K562 (cell line): ENCODE data around the gene CCM2. TPM values are rescaled to one million over a fixed set of nuclear protein-coding genes. Genes with fewer than 3 reads are reported as not detected.

Source experiments
- ATAC-seq: fragments of 200-7000 bp; cut with Tn5 transposase; 3 replicates; pipeline ENCODE4 v1.9.1; 2020; ENCODE audit warnings: moderate library complexity
- BruUV-seq: library from RNA; stranded (reverse); fragments of 400-500 nt; replicated peaks from 2 replicates; lab custom pipeline; 2021; lab: Mats Ljungman, UMichigan
- CTCF ChIA-PET: fragments of 300-600 bp; formaldehyde crosslinking; extraction: SDS; loops from one replicate; lab custom pipeline; 2021; ENCODE audit warnings: low intra/inter-chr PET ratio; lab: Yijun Ruan, JAX
- POLR2A ChIA-PET: fragments of 300-600, 350-650 bp; sonication (Branson Sonifier 250); formaldehyde crosslinking; extraction: SDS; loops from one replicate; lab custom pipeline; 2021; ENCODE audit warnings: antibody characterized with exemption, inconsistent platforms; lab: Yijun Ruan, JAX
- DNase-seq, 4 experiments: peaks; one replicate each; pipeline versions ENCODE4 v3.0.0 to v3.0.0-alpha.2; 2011 to 2018; ENCODE audit warnings: low spot score in 3 of 4, mixed read lengths in 3 of 4; ENCODE audit errors: extremely low read depth in 1 of 4
- FAIRE-seq: peaks from 2 replicates; lab custom pipeline; 2011; peaks lifted over from hg19 to GRCh38; lab: Jason Lieb, UNC
- H2AFZ ChIP-seq: 2 replicates; pipeline ENCODE4 v1.6.0; 2011; ENCODE audit warnings: low read depth, low read length, control low read depth, inconsistent platforms
- H3K27ac ChIP-seq: fragments of 200-600 bp; 3 replicates; pipeline ENCODE4 v1.8.0; 2011; ENCODE audit warnings: low read depth, mild to moderate bottlenecking, control low read depth, inconsistent platforms, low read length, moderate library complexity, mixed read lengths; ENCODE audit errors: extremely low read depth
- H3K27me3 ChIP-seq, 2 experiments: fragments of 300-600 bp in 1 of 2; 2 replicates in 1 of 2; 3 replicates in 1 of 2; pipeline versions ENCODE4 v1.6.0 to v1.8.0; 2011; ENCODE audit warnings: inconsistent platforms in 2 of 2, low read length in 2 of 2, mild to moderate bottlenecking in 1 of 2, mixed read lengths in 1 of 2, moderate library complexity in 1 of 2; ENCODE audit not compliant: control insufficient read depth in 2 of 2, insufficient read depth in 2 of 2
- H3K36me3 ChIP-seq: fragments of 300-600 bp; 3 replicates; pipeline ENCODE4 v1.8.0; 2011; ENCODE audit warnings: mild to moderate bottlenecking, low read length, inconsistent platforms; ENCODE audit not compliant: control insufficient read depth, insufficient read depth
- H3K4me1 ChIP-seq, 2 experiments: fragments of 200-600 bp in 1 of 2; replicated peaks in 1 of 2; 2 replicates in 1 of 2; 3 replicates in 1 of 2; pipeline versions ENCODE4 v1.5.1 to v1.8.0; 2011; ENCODE audit warnings: inconsistent platforms in 2 of 2, low read length in 2 of 2, mild to moderate bottlenecking in 1 of 2, mixed read lengths in 1 of 2, moderate library complexity in 1 of 2; ENCODE audit not compliant: control insufficient read depth in 2 of 2, insufficient read depth in 2 of 2
- H3K4me2 ChIP-seq: 2 replicates; pipeline ENCODE4 v1.6.1; 2011; ENCODE audit warnings: low read length, control low read depth, inconsistent platforms, mixed read lengths; ENCODE audit not compliant: insufficient read depth
- H3K4me3 ChIP-seq: fragments of 200-600 bp; sonication (generic), shearing (Covaris generic); 2 replicates; pipeline ENCODE4 v1.5.1; 2016; ENCODE audit warnings: control low read depth, inconsistent platforms
- H3K79me2 ChIP-seq: fragments of 200-600 bp; 3 replicates; pipeline ENCODE4 v1.8.0; 2011; ENCODE audit warnings: low read length, inconsistent platforms; ENCODE audit not compliant: control insufficient read depth, insufficient read depth
- H3K9ac ChIP-seq, 2 experiments: 2 replicates each; pipeline versions ENCODE4 v1.6.0 to v1.6.1; 2011; ENCODE audit warnings: low read depth in 2 of 2, low read length in 2 of 2, control low read depth in 1 of 2, inconsistent platforms in 1 of 2, mild to moderate bottlenecking in 1 of 2, mixed read lengths in 1 of 2; ENCODE audit not compliant: insufficient read depth in 1 of 2
- H3K9me1 ChIP-seq: one replicate; pipeline ENCODE4 v1.6.0; 2011; ENCODE audit warnings: inconsistent platforms, mild to moderate bottlenecking, low read length, moderate library complexity; ENCODE audit not compliant: control insufficient read depth, insufficient read depth
- H3K9me3 ChIP-seq: replicated peaks from 2 replicates; pipeline ENCODE4 v1.5.1; 2011; ENCODE audit warnings: low read depth, low read length, inconsistent platforms; ENCODE audit not compliant: control insufficient read depth, insufficient read depth
- H4K20me1 ChIP-seq: replicated peaks from 2 replicates; pipeline ENCODE4 v1.6.1; 2011; ENCODE audit warnings: low read length, inconsistent platforms, mixed read lengths; ENCODE audit not compliant: control insufficient read depth, insufficient read depth
- ILF3 ChIP-seq: fragments of 450-650 bp; IDR thresholded peaks from 2 replicates; pipeline ENCODE4 v1.6.1; 2018; ENCODE audit warnings: antibody characterized with exemption, mild to moderate bottlenecking, moderate library complexity, borderline replicate concordance
- POLR2G ChIP-seq: fragments of 200-400 bp; formaldehyde crosslinking; IDR thresholded peaks from 2 replicates; pipeline ENCODE4 v1.6.1; 2017; ENCODE audit warnings: low read depth, mild to moderate bottlenecking, antibody characterized with exemption, low read length, moderate library complexity
- ZBED1 ChIP-seq: IDR thresholded peaks from 2 replicates; pipeline ENCODE4 v1.6.1; 2014
- ZNF431 ChIP-seq: sonication (generic); formaldehyde crosslinking; IDR thresholded peaks from 2 replicates; pipeline ENCODE4 v1.8.0; 2022; ENCODE audit warnings: mild to moderate bottlenecking, missing genetic modification reagents
- ZNF644 ChIP-seq: fragments of 200-800 bp; sonication (Bioruptor generic); IDR thresholded peaks from 2 replicates; pipeline ENCODE4 v1.6.1; 2016; ENCODE audit warnings: low read depth, missing genetic modification characterization, missing compliant biosample characterization
- ZNF75A ChIP-seq: fragments of 450-650 bp; formaldehyde crosslinking; IDR thresholded peaks from 2 replicates; pipeline ENCODE4 v1.4.0; 2020; ENCODE audit warnings: mild to moderate bottlenecking
- WGBS: fragments of 100-300 bp; shearing (Covaris generic); methylation state at CpG from one replicate; pipeline ENCODE4 v1.1.6; 2016; ENCODE audit warnings: low coverage, mixed read lengths; ENCODE audit not compliant: insufficient coverage; ENCODE audit errors: missing lambda C conversion rate; 5-methylcytosine and 5-hydroxymethylcytosine counted together
- in situ Hi-C: fragments of 300-500 bp; cut with MboI; formaldehyde crosslinking; loops from 4 replicates; pipeline ENCODE4 v1.15.0; 2018; ENCODE audit warnings: inconsistent platforms, mixed read lengths
- intact Hi-C: fragments of 100-400 bp; cut with micrococcal nuclease; formaldehyde crosslinking; loops from 2 replicates; pipeline ENCODE4 v1.14.2; 2022
- polyA plus RNA-seq, 8 experiments: library from polyadenylated mRNA; depleted of rRNA in 4 of 8; stranded (reverse) in 5 of 8; unstranded in 3 of 8; fragments of >200 nt; fragmentation: Nextera tagmentation in 2 of 8; fragmentation: Illumina TruSeq in 1 of 8; extraction: Ambion mirVana in 2 of 8; extraction: Trizol in 1 of 8; gene quantifications; 2 replicates each; pipeline versions ENCODE4 v1.2.1 to v1.2.3, GENCODE V29; 2011 to 2014; ENCODE audit warnings: inconsistent platforms in 1 of 8, missing spikeins in 1 of 8
- total RNA-seq, 7 experiments: library from RNA; depleted of rRNA in 6 of 7; stranded (reverse); fragments of >200 nt in 6 of 7; fragmentation: Illumina TruSeq in 2 of 7; extraction: Trizol in 2 of 7; gene quantifications; 2 replicates each; pipeline versions ENCODE4 v1.2.1 to v1.2.3, GENCODE V29; 2011 to 2021; ENCODE audit warnings: low replicate concordance in 1 of 7
- TF ChIP-seq, protein P1 (sequence below): fragments of 250-450 bp; sonication (Bioruptor Pico); IDR thresholded peaks from 2 replicates; pipeline ENCODE4 v1.5.0; 2022; ENCODE audit warnings: mild to moderate bottlenecking

Gene CCM2
- total and polyA plus RNA-seq, 9 of the 15 experiments (the other 6 are each of a cell fraction or from before 2014, with no cell fraction given): 0.41 to 38.6 (median 25.9) TPM

DNA sequence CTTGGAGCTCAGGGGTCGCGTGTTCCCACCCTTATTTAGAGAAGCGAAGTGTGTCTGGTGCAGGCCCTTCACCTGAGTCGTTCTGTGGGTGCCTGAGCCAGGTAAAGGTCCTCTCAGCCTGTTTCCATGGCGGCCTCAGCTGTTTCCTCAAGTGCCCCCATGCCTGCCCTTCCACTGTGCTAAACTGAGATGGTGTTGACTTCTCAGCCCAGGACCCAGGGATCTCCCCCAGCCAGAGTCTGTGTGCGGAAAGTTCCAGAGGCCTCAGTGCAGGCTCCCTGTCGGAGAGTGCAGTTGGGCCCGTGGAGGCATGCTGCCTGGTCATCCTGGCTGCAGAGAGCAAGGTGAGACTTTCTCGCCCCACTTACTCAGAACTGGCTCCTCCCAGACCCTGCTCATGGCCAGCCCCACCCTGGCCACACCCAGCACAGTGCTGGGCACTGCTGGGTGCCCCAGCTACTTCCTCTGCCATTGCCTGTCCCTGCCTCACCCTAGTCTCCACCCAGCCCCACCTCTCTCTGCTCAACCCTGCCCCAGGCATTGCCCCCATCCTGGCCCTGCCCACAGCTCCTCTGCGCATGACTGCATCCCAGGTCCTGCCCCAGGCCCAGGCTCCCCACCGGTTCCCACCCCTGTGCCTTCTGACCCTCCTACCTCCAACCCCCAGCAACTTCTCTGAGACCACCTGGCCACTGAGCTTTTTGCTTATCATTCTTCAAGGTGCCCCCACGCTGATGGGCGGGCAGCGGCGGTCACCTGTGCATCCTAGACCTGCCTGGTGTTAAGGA lies 68.4 kb downstream of the CCM2 start:
- Histone ChIP-seq H4K20me1 (no peaks in the 10 kb centered on the region), H3K36me3 (peaks cover 89% of the 10 kb centered on the region), H2AFZ (no peak overlapping the region), H3K9ac (no peak overlapping the region), H3K27me3 (no peaks in the 10 kb centered on the region), H3K4me1 (peaks cover 0 to 11% of the 10 kb centered on the region in 2 experiments; a peak in 1 of 5 replicates), H3K79me2 (no peaks in the 10 kb centered on the region), H3K4me2 (no peak overlapping the region), H3K9me1 (peaks cover 3% of the 10 kb centered on the region), H3K9me3 (no peaks in the 10 kb centered on the region), H3K4me3 (no peak overlapping the region), H3K27ac (no peak overlapping the region)
- TF ChIP-seq ZBED1 (no peak), ZNF75A (CRISPR knock-in tag) (no peak), ZNF644 (tag) (no peak), ZNF431 (CRISPR knock-in tag) (no peak), ILF3 (no peak), POLR2G (peak; percentile 44)
- TF ChIP-seq, protein P1, sequence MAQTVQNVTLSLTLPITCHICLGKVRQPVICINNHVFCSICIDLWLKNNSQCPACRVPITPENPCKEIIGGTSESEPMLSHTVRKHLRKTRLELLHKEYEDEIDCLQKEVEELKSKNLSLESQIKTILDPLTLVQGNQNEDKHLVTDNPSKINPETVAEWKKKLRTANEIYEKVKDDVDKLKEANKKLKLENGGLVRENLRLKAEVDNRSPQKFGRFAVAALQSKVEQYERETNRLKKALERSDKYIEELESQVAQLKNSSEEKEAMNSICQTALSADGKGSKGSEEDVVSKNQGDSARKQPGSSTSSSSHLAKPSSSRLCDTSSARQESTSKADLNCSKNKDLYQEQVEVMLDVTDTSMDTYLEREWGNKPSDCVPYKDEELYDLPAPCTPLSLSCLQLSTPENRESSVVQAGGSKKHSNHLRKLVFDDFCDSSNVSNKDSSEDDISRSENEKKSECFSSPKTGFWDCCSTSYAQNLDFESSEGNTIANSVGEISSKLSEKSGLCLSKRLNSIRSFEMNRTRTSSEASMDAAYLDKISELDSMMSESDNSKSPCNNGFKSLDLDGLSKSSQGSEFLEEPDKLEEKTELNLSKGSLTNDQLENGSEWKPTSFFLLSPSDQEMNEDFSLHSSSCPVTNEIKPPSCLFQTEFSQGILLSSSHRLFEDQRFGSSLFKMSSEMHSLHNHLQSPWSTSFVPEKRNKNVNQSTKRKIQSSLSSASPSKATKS: no peak
- intact Hi-C loops: no loop called here
- in situ Hi-C loops: no loop called here
- no peak for FAIRE-seq
- ATAC-seq: no peak
- ChIA-PET POLR2A (interaction anchor here (0.6 to 1.3 kb wide), 2 partner anchors 31 to 486 kb away, joined by 3 read pairs; no protein-coding TSS in a partner anchor), CTCF (no interaction called here)
- 86% methylated on average over 14 of the region's 15 CpGs for WGBS
- DNase-seq: no peak
- BruUV-seq: no TSS peak
